Measurements from ENCODE around the gene IGFL1. TPM values are rescaled to one million over a fixed set of nuclear protein-coding genes. Genes with fewer than 3 reads are reported as not detected.
"Not testable (repeated sequence)": the region's sequence is repeated elsewhere in the genome, so short reads cannot be mapped to it uniquely, and the experiment has no call there.

The IGFL1 gene
- total RNA-seq, 2 experiments from 2014 or later = not detected

DNA sequence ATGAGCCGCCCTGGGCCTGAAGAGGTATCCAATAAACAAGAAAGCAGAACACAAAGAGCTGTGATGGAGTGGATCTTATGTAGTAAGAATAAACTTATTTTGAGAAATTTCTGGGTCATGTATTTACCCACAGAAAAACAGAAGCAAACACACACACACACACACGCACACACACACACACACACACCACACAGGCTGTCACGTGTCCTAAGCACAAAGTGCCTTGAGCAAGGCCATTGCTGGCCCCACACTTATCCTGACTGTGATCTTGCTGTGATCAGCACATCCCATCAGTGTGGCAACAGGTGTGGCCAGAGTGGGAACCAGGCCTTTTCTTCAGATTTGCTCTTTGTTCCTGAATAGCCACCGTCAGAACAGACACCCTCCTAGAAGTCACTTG is 4.3 kb downstream of the IGFL1 start:
- H3K4me1 Mint-ChIP-seq (ENCODE audit: low read depth); ATAC-seq; H3K36me3 Mint-ChIP-seq (ENCODE audit: low read depth); H3K27ac Mint-ChIP-seq; DNase-seq; CTCF ChIA-PET; H3K4me3 Mint-ChIP-seq; H3K9me3 Mint-ChIP-seq (ENCODE audit: insufficient read depth); POLR2A ChIA-PET: not testable (repeated sequence)
- peaks cover 31% of the 10 kb centered on the region for H3K27me3 Mint-ChIP-seq (ENCODE audit: low read depth)

- ATAC-seq; H3K36me3 Mint-ChIP-seq (ENCODE audit: low read depth); H3K4me3 Mint-ChIP-seq; DNase-seq; H3K27ac Mint-ChIP-seq; CTCF ChIA-PET; POLR2A ChIA-PET; H3K9me3 Mint-ChIP-seq (ENCODE audit: insufficient read depth); H3K4me1 Mint-ChIP-seq (ENCODE audit: low read depth): not testable (repeated sequence)
- H3K27me3 Mint-ChIP-seq (ENCODE audit: low read depth) = peaks cover 51% of the 10 kb centered on the region
These were observed 8.6 kb downstream of the IGFL1 start for GRCh38 chr19:46238141-46238540.

GRCh38 chr19:46239193-46240024 is 9.9 kb downstream of the IGFL1 start:
- DNase-seq (no peak), ATAC-seq (no peak)
- Mint-ChIP-seq H3K27ac (no peak overlapping the region), H3K9me3 (ENCODE audit: insufficient read depth) (no peaks in the 10 kb centered on the region), H3K27me3 (ENCODE audit: low read depth) (peaks cover 53% of the 10 kb centered on the region), H3K36me3 (ENCODE audit: low read depth) (no peaks in the 10 kb centered on the region), H3K4me1 (ENCODE audit: low read depth) (no peaks in the 10 kb centered on the region), H3K4me3 (no peak overlapping the region)
- ChIA-PET CTCF (interaction anchor here (0.6 kb wide), 1 partner anchor 26 kb away, joined by 4 read pairs; no protein-coding TSS in a partner anchor), POLR2A (no interaction called here)

DNA sequence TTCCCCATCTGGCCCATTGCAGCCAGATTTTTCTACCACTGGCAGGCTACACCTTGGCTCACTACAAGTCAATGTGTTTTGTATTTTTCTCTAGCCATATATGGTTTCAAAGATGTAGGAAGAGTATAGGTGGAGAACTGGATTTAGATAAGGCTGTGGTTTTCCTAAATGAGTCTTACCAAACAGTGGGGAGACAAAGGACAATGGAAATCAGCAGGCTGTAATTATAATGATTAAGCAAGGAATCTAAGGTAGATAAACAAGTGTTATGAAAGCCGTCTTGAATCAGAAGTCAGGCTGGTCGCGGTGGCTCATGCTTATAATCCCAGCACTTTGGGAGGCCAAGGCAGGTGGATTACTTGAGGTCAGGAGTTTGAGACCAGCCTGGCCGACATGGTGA is 11.2 kb downstream of the IGFL1 start:
- no peak overlapping the region for H3K27ac Mint-ChIP-seq
- ChIA-PET POLR2A (no interaction called here), CTCF (no interaction called here)
- H3K27me3 Mint-ChIP-seq (ENCODE audit: low read depth) = peaks cover 48% of the 10 kb centered on the region
- ATAC-seq = no peak
- no peak for DNase-seq
- H3K9me3 Mint-ChIP-seq (ENCODE audit: insufficient read depth) = no peaks in the 10 kb centered on the region
- H3K4me1 Mint-ChIP-seq (ENCODE audit: low read depth) = no peaks in the 10 kb centered on the region
- no peaks in the 10 kb centered on the region for H3K36me3 Mint-ChIP-seq (ENCODE audit: low read depth)
- no peak overlapping the region for H3K4me3 Mint-ChIP-seq

DNA sequence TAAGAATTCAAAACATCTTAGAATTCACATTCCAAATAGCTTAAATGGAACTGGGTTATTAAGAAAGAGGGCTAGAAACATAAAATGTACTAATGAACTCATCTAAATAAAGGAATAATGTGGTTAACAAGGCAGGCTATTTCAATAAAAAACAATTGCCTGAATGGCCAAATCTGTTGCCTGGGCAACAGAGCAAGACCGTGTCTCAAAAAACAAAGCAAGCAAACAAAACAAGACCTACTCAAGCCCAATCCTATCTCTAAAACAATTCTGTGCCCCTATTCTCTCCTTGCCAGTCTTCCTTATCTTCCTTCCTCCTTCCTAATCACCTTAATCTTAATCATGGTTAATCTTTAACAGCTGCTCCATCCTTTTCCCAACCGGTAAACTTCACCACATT is 12.1 kb downstream of the IGFL1 start:
- ATAC-seq = no peak
- H3K27me3 Mint-ChIP-seq (ENCODE audit: low read depth) = peaks cover 47% of the 10 kb centered on the region
- H3K4me3 Mint-ChIP-seq = no peak overlapping the region
- ChIA-PET CTCF (no interaction called here), POLR2A (no interaction called here)
- no peaks in the 10 kb centered on the region for H3K9me3 Mint-ChIP-seq (ENCODE audit: insufficient read depth)
- no peaks in the 10 kb centered on the region for H3K4me1 Mint-ChIP-seq (ENCODE audit: low read depth)
- DNase-seq = no peak
- H3K27ac Mint-ChIP-seq = no peak overlapping the region
- H3K36me3 Mint-ChIP-seq (ENCODE audit: low read depth) = no peaks in the 10 kb centered on the region

GRCh38 chr19:46243081-46243654 is 13.6 kb downstream of the IGFL1 start:
- H3K36me3 Mint-ChIP-seq (ENCODE audit: low read depth); H3K27ac Mint-ChIP-seq; CTCF ChIA-PET; H3K9me3 Mint-ChIP-seq (ENCODE audit: insufficient read depth); POLR2A ChIA-PET; ATAC-seq; H3K4me1 Mint-ChIP-seq (ENCODE audit: low read depth); H3K4me3 Mint-ChIP-seq; DNase-seq: not testable (repeated sequence)
- H3K27me3 Mint-ChIP-seq (ENCODE audit: low read depth) = peaks cover 49% of the 10 kb centered on the region

GRCh38 chr19:46250076-46250735 is 20.7 kb downstream of the IGFL1 start:
- ChIA-PET POLR2A (no interaction called here), CTCF (no interaction called here)
- H3K36me3 Mint-ChIP-seq (ENCODE audit: low read depth) = no peaks in the 10 kb centered on the region
- no peak overlapping the region for H3K27ac Mint-ChIP-seq
- H3K4me3 Mint-ChIP-seq = no peak overlapping the region
- H3K27me3 Mint-ChIP-seq (ENCODE audit: low read depth) = peaks cover 56% of the 10 kb centered on the region
- peaks cover 6% of the 10 kb centered on the region for H3K4me1 Mint-ChIP-seq (ENCODE audit: low read depth)
- DNase-seq (no peak), ATAC-seq (no peak)
- no peaks in the 10 kb centered on the region for H3K9me3 Mint-ChIP-seq (ENCODE audit: insufficient read depth)

GRCh38 chr19:46251416-46251815 is 21.9 kb downstream of the IGFL1 start:
- ATAC-seq (no peak), DNase-seq (no peak)
- H3K4me1 Mint-ChIP-seq (ENCODE audit: low read depth) = peaks cover 6% of the 10 kb centered on the region
- no peak overlapping the region for H3K27ac Mint-ChIP-seq
- H3K36me3 Mint-ChIP-seq (ENCODE audit: low read depth) = no peaks in the 10 kb centered on the region
- no peak overlapping the region for H3K4me3 Mint-ChIP-seq
- H3K27me3 Mint-ChIP-seq (ENCODE audit: low read depth) = peaks cover 55% of the 10 kb centered on the region
- POLR2A ChIA-PET = interaction anchor here (0.6 kb wide), 1 partner anchor 481 kb away, joined by 4 read pairs; no protein-coding TSS in a partner anchor
- CTCF ChIA-PET = no interaction called here
- H3K9me3 Mint-ChIP-seq (ENCODE audit: insufficient read depth) = no peaks in the 10 kb centered on the region

- no peaks in the 10 kb centered on the region for H3K36me3 Mint-ChIP-seq (ENCODE audit: low read depth)
- ATAC-seq = no peak
- H3K4me3 Mint-ChIP-seq = no peak overlapping the region
- H3K27ac Mint-ChIP-seq = no peak overlapping the region
- peaks cover 6% of the 10 kb centered on the region for H3K4me1 Mint-ChIP-seq (ENCODE audit: low read depth)
- POLR2A ChIA-PET = no interaction called here
- no peaks in the 10 kb centered on the region for H3K9me3 Mint-ChIP-seq (ENCODE audit: insufficient read depth)
- no peak for DNase-seq
- CTCF ChIA-PET = interaction anchor here (1.4 kb wide), 2 partner anchors 10 to 214 kb away, joined by 3 to 4 read pairs; partner anchors contain the start of gene IGFL4
- H3K27me3 Mint-ChIP-seq (ENCODE audit: low read depth) = peaks cover 52% of the 10 kb centered on the region
These were observed 25.2 kb downstream of the IGFL1 start for GRCh38 chr19:46254776-46255175.

- CTCF ChIA-PET = no interaction called here
- H3K9me3 Mint-ChIP-seq (ENCODE audit: insufficient read depth) = no peaks in the 10 kb centered on the region
- POLR2A ChIA-PET = no interaction called here
- H3K27ac Mint-ChIP-seq = no peak overlapping the region
- no peak overlapping the region for H3K4me3 Mint-ChIP-seq
- H3K27me3 Mint-ChIP-seq (ENCODE audit: low read depth) = peaks cover 49% of the 10 kb centered on the region
- ATAC-seq = no peak
- no peak for DNase-seq
- no peaks in the 10 kb centered on the region for H3K36me3 Mint-ChIP-seq (ENCODE audit: low read depth)
- H3K4me1 Mint-ChIP-seq (ENCODE audit: low read depth) = peaks cover 6% of the 10 kb centered on the region
These were observed 27.3 kb downstream of the IGFL1 start for GRCh38 chr19:46256855-46257254.

GRCh38 chr19:46261501-46261900 is 32.0 kb downstream of the IGFL1 start:
- ATAC-seq; H3K4me3 Mint-ChIP-seq; H3K9me3 Mint-ChIP-seq (ENCODE audit: insufficient read depth); DNase-seq; H3K27ac Mint-ChIP-seq; POLR2A ChIA-PET; H3K36me3 Mint-ChIP-seq (ENCODE audit: low read depth): not testable (repeated sequence)
- Mint-ChIP-seq H3K4me1 (ENCODE audit: low read depth) (peaks cover 18% of the 10 kb centered on the region), H3K27me3 (ENCODE audit: low read depth) (peaks cover 51% of the 10 kb centered on the region)
- CTCF ChIA-PET = interaction anchor here (5.0 kb wide), 1 partner anchor 234 kb away, joined by 72 read pairs; no protein-coding TSS in a partner anchor

DNA sequence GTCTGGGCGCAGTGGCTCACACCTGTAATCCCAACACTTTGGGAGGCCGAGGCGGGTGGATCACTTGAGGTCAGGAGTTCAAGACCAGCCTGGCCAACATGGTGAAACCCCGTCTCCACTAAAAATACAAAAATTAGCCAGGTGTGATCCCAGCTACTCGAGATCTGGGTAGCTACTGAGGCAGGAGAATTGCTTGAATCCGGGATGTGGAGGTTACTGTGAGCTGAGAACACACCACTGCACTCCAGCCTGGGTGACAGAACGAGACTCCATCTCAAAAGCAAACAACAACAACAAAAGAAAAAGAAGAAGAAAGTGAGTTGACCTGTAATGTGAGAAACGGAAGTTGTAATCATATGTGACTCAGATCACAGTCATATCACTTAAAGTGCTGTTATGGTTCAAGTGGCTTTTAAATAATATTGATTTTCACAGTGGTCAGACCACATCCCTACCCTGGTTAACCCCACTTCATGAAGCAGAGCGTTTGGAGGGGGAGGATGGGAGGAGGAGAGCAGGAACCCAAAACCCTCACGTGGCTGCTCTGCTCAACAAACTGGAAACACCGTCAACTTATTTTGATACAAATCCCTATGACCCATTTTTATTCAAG is 33.2 kb downstream of the IGFL1 start:
- H3K9me3 Mint-ChIP-seq (ENCODE audit: insufficient read depth); H3K36me3 Mint-ChIP-seq (ENCODE audit: low read depth); POLR2A ChIA-PET: not testable (repeated sequence)
- H3K27ac Mint-ChIP-seq = peak overlapping the region; percentile 65
- peaks cover 18% of the 10 kb centered on the region for H3K4me1 Mint-ChIP-seq (ENCODE audit: low read depth)
- H3K4me3 Mint-ChIP-seq = peak overlapping the region; percentile 54
- peaks cover 50% of the 10 kb centered on the region for H3K27me3 Mint-ChIP-seq (ENCODE audit: low read depth)
- ATAC-seq = peak; percentile 83
- DNase-seq = peak; percentile 89
- CTCF ChIA-PET = interaction anchor here (3.5 to 5.0 kb wide), 2 partner anchors 183 to 235 kb away, joined by 19 to 72 read pairs; no protein-coding TSS in a partner anchor
